GM18520 (cell line): Measurements from ENCODE around the gene NAT16.
A peak's percentile ranks its signal among the peaks of the same experiment; 100 is the strongest.
"Not testable (repeated sequence)": the region's sequence is repeated elsewhere in the genome, so short reads cannot be mapped to it uniquely, and the experiment has no call there.

Source experiments
- ATAC-seq: cut with Tn5 transposase; IDR thresholded peaks from one replicate; pipeline ENCODE4 v1.9.1; 2021; ENCODE audit not compliant: unreplicated experiment

Gene NAT16

DNA sequence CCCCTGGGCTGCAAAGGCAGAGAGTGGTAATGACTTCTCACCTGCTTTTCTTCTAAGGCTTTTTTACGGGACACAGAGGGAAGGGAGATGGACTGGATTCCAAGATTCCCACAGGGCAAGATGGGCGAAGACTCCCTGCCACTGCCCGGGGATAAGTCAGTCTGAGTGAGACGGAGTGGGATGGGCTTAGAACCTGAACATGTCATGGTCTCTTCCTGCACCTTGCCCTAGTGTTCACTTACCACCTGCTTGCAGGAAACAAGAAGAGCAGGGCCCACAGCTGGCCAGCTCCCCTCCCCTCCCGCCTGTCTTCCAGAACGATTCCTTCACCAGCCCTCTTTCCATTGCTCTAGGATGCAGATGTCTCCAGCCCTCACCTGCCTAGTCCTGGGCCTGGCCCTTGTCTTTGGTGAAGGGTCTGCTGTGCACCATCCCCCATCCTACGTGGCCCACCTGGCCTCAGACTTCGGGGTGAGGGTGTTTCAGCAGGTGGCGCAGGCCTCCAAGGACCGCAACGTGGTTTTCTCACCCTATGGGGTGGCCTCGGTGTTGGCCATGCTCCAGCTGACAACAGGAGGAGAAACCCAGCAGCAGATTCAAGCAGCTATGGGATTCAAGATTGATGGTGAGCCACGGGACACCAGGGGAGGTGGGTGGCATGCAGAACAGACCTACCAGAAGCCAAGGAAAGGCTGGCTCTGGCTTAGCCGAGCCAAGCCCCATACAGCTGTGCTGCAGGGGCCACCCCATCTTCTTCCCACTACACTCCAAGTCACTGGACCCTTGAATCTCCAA is 51.9 kb downstream of the NAT16 start:
- ATAC-seq = no peak

DNA sequence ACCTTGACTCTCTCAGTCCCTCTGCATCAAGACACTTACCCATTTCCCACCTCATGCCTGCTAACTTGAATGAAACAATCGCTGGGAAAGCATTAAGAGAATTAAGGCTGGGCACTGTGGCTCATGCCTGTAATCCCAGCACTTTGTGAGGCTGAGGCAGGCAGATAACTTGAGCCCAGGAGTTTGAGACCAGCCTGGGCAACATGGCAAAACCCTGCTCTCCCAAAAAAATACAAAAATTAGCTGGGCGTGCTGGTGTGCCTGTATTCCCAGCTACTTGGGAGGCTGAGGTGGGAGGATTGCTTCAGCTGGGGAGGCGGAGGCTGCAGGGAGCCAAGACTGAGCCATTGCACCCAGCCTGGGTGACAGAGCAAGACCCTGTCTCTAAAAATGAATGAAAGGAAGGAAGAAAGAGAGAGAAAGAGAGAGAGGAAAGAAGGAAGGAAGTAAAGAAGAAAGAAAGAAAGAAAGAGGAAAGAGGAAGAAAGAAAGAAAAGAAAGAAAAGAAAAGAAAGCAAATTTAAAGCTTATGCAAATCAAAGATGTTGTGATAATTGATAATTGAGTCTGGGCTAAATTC is 52.5 kb downstream of the NAT16 start:
- ATAC-seq = no peak

DNA sequence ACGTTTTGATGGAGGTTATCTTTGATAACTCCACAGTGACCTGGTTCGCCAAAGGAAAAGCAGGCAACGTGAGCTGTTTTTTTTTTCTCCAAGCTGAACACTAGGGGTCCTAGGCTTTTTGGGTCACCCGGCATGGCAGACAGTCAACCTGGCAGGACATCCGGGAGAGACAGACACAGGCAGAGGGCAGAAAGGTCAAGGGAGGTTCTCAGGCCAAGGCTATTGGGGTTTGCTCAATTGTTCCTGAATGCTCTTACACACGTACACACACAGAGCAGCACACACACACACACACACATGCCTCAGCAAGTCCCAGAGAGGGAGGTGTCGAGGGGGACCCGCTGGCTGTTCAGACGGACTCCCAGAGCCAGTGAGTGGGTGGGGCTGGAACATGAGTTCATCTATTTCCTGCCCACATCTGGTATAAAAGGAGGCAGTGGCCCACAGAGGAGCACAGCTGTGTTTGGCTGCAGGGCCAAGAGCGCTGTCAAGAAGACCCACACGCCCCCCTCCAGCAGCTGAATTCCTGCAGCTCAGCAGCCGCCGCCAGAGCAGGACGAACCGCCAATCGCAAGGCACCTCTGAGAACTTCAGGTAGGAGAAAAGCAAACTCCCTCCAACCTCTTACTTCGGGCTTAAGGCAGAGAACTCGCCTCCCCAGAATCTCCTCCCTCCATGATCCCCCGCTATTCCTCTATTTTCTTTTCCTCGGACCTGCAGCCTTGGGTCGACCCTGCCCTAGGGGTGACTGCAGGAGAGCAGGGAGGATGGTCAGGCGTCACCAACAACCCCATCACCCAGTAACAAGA is 53.2 kb downstream of the NAT16 start, which contains the start of gene SERPINE1:
Gene SERPINE1 (plus strand): TSS at position 454 of the 809 bp plus-strand sequence. CDS start 1,290 bp downstream, outside the sequence.
- peak; percentile 24 for ATAC-seq

DNA sequence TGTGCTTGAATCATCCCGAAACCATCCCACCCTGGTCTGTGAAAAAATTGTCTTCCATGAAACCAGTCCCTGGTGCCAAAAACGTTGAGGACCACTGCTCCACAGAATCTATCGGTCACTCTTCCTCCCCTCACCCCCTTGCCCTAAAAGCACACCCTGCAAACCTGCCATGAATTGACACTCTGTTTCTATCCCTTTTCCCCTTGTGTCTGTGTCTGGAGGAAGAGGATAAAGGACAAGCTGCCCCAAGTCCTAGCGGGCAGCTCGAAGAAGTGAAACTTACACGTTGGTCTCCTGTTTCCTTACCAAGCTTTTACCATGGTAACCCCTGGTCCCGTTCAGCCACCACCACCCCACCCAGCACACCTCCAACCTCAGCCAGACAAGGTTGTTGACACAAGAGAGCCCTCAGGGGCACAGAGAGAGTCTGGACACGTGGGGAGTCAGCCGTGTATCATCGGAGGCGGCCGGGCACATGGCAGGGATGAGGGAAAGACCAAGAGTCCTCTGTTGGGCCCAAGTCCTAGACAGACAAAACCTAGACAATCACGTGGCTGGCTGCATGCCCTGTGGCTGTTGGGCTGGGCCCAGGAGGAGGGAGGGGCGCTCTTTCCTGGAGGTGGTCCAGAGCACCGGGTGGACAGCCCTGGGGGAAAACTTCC is 54.0 kb downstream of the NAT16 start:
- ATAC-seq = peak; percentile 41

DNA sequence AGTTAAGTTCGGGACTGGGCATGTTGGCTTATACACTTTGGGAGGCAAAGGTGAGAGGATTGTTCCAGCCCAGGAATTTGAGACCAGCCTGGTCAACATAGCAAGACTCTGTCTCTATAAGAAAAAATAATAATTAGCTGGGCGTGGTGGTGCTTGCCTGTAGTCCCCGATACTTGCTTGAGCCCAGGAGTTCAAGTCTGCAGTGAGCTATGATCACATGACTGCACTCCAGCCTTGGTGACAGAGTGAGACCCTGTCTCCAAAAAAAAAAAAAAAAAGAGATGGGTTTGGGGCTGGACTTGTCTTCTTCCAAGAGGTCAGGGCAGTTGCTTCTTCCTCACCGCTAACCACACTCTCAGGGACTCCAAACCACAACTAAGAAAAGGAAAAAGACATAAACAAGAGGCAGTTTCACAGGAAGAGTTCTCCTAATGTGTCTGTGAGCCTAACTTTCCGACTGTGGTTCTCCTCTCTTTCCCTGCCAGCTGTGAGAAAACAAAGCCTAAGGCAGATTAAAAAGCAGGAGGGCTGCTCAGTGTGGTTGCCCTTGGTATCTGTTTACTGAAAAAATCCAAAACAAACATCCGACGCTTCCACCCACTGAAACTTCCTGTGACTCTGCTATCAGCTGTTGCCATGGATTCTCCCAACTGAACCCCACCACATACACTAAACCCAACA is 55.6 kb downstream of the NAT16 start:
- no peak for ATAC-seq

DNA sequence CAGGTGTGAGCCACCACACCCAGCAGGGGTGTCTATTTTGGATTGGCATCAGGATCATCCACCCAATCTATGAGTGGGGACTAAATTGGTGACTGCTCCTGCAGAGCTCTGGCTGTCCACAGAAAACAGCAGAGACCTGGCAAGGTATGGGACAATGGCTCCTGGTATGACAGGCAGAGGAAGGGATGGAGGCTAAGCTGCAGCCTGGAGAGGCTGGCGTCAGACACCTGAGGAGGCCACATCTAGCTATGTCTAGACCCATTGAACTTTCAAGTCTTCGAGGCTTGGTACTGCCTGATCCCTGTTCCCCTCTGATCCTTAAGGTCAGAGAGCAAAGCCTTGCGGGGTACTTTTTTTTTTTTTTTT is 56.4 kb downstream of the NAT16 start:
- no peak for ATAC-seq

DNA sequence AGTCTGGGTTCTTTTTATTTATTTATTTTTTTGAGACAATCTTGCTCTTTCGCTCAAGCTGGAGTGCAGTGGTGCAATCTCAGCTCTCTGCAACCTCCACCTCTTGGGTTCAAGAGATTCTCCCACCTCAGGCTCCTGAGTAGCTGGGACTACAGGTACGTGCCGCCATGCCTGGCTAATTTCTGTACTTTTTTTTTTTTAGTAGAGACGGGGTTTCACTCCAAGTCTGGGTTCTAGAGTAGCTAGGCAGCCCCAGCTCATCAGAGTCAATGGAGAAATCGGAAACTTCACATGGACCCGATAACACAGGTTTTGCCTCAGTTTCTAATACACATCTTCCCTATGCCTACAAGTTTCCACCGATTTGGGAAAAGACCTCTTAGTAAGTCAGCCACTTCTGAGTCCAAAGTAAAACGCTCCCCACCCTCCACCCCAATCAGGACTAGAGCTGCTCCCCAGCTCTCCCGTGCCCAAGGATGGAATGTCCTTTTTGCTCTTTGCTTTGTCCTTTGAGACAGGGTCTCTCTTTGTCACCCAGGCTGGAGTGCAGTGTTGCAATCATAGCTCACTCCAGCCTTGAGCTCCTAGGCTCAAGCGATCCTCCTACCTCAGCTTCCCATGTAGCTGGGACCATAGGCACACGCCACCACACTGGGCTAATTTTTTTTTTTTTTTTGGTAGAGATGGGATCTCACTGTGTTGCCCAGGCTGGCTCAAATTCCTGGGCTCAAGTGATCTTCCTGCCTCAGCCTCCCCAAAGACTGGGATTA is 57.0 kb downstream of the NAT16 start:
- no peak for ATAC-seq

DNA sequence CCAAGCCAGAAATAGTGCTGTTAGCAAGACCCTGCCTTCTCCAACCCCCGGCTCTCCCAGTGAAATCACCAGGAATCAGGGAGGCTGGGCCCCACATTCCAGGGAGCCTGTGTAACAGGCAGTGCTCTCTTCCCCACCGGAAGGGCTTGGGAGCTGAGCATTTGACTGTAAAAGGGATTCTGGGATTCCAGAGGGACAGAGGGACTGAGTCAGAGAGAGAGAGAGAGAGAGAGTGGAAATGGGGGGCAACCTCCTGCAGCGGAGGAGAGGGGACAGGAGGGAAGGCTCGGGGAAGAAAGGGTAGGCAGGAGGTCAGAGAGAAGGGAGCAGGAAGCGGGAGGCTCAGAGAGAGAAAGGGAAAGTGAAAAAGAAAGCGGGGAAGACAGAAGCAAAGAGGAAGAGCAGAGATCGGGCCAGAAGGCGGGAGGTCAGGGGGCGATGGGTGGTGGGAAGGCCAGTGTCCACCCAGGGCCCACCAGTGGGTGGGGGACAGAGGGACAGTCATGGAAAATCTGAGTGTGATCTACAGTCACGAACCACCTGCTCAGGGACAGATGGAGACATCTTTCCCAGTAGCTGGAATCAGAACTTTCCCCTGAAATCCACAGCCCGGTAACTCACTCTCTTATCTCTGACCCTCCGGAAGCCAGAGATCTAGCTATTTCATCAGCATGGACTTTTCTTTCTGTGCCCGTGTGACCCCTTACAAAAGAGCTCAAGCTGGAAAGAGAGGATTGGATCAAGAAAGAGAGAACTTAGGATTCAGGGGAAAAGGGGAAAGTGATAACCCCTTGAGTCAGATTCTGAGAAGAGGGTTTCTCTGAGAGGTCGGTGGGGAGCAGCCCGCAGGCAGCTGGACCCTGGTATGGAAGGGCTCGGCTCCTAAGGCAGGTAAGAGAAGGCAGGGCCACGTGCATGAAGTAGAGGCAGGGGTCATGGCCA is 57.8 kb downstream of the NAT16 start:
- ATAC-seq = no peak

DNA sequence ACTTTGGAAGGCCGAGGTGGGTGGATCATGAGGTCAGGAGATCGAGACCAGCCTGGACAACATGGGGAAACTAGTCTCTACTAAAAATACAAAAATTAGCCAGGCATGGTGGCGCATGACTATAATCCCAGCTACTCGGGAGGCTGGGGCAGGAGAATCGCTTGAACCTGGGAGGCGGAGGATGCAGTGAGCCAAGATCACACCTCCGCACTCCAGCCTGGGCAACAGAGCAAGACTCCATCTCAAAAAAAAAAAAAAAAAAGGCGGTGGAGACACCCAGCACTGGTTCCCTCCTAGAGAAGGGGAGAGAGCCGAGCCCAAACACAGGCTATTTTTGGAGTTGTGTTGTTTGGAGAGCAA is 58.5 kb downstream of the NAT16 start:
- ATAC-seq = not testable (repeated sequence)
